GM12878 (cell line): ENCODE data around the gene RPS10. TPM values are rescaled to one million over a fixed set of nuclear protein-coding genes. Genes with fewer than 3 reads are reported as not detected.

Experiments
- ATAC-seq: fragments of 200-7000 bp; cut with Tn5 transposase; 3 replicates; pipeline ENCODE4 v1.9.1; 2020; ENCODE audit warnings: mild to moderate bottlenecking, moderate library complexity
- BruUV-seq: library from RNA; stranded (reverse); fragments of 400-500 nt; replicated peaks from 2 replicates; lab custom pipeline; 2021; lab: Mats Ljungman, UMichigan
- CTCF ChIA-PET: fragments of 300-600 bp; sonication (Branson Sonifier 250); formaldehyde crosslinking; extraction: SDS; loops from one replicate; lab custom pipeline; 2021; ENCODE audit warnings: inconsistent platforms; lab: Yijun Ruan, JAX
- POLR2A ChIA-PET: fragments of 350-600 bp; formaldehyde crosslinking; extraction: SDS; loops from one replicate; lab custom pipeline; 2021; ENCODE audit warnings: inconsistent platforms; lab: Charles Lee
- RAD21 ChIA-PET: fragments of 300-600 bp; sonication (Branson Sonifier 250); formaldehyde crosslinking; loops from one replicate; lab custom pipeline; 2023; ENCODE audit warnings: antibody characterized with exemption; ENCODE audit not compliant: unreplicated experiment; lab: Charles Lee
- SMC1A ChIA-PET: fragments of 300-600 bp; sonication (Branson Sonifier 250); formaldehyde crosslinking; loops from one replicate; lab custom pipeline; 2023; ENCODE audit not compliant: unreplicated experiment, uncharacterized antibody; lab: Charles Lee
- DNase-seq: peaks from one replicate; pipeline ENCODE4 v3.0.0-alpha.2; 2011; ENCODE audit warnings: low read depth, low spot score
- FAIRE-seq: peaks from 3 replicates; lab custom pipeline; 2011; peaks lifted over from hg19 to GRCh38; lab: Jason Lieb, UNC
- H2AFZ ChIP-seq: 2 replicates; pipeline ENCODE4 v1.6.0; 2011; ENCODE audit warnings: low read depth, low read length, control low read depth; ENCODE audit not compliant: control insufficient read depth
- H3K27ac ChIP-seq: 2 replicates; pipeline ENCODE4 v1.5.1; 2011; ENCODE audit warnings: control low read depth; ENCODE audit not compliant: control insufficient read depth, insufficient read depth
- H3K27me3 ChIP-seq, 2 experiments: replicated peaks in 1 of 2; 2 replicates each; pipeline versions ENCODE4 v1.6.0 to v1.6.1; 2011; ENCODE audit warnings: low read length in 1 of 2; ENCODE audit not compliant: control insufficient read depth in 2 of 2, insufficient read depth in 2 of 2
- H3K36me3 ChIP-seq, 2 experiments: 2 replicates each; pipeline ENCODE4 v1.5.1; 2011; ENCODE audit warnings: low read length in 1 of 2; ENCODE audit not compliant: control insufficient read depth in 2 of 2, insufficient read depth in 2 of 2
- H3K4me1 ChIP-seq: 2 replicates; pipeline ENCODE4 v1.6.1; 2011; ENCODE audit warnings: mild to moderate bottlenecking, low read length, moderate library complexity, mixed read lengths; ENCODE audit not compliant: control insufficient read depth, insufficient read depth
- H3K4me2 ChIP-seq: 2 replicates; pipeline ENCODE4 v1.6.0; 2011; ENCODE audit warnings: control low read depth; ENCODE audit not compliant: control insufficient read depth, insufficient read depth
- H3K4me3 ChIP-seq: fragments of 200-600 bp; sonication (generic); 2 replicates; pipeline ENCODE4 v1.5.1; 2016
- H3K79me2 ChIP-seq: 2 replicates; pipeline ENCODE4 v1.6.0; 2011; ENCODE audit warnings: low read length; ENCODE audit not compliant: control insufficient read depth, insufficient read depth
- H3K9ac ChIP-seq: 2 replicates; pipeline ENCODE4 v1.8.0; 2011; ENCODE audit warnings: low read length, control low read depth, mixed read lengths; ENCODE audit not compliant: control insufficient read depth, insufficient read depth
- H3K9me3 ChIP-seq: replicated peaks from 3 replicates; pipeline ENCODE4 v1.5.1; 2011; ENCODE audit warnings: mild to moderate bottlenecking, low read length; ENCODE audit not compliant: control insufficient read depth, insufficient read depth
- H4K20me1 ChIP-seq: 2 replicates; pipeline ENCODE4 v1.6.0; 2011; ENCODE audit not compliant: control insufficient read depth, insufficient read depth
- CBX3 ChIP-seq: fragments of 200-600 bp; sonication (generic); IDR thresholded peaks from 2 replicates; pipeline ENCODE4 v1.6.1; 2016; ENCODE audit warnings: low read depth, borderline replicate concordance
- CHD2 ChIP-seq: IDR thresholded peaks from 2 replicates; pipeline ENCODE4 v1.6.1; 2011; ENCODE audit warnings: low read depth, low read length, improper control_type of control experiment, borderline replicate concordance
- GATAD2B ChIP-seq: fragments of 450-650 bp; conservative IDR thresholded peaks from 2 replicates; pipeline ENCODE4 v1.6.1; 2017; ENCODE audit warnings: low read depth, mild to moderate bottlenecking, moderate library complexity
- HDAC6 ChIP-seq: fragments of 200-600 bp; sonication (generic); IDR thresholded peaks from one replicate; pipeline ENCODE4 v1.8.0; 2017; ENCODE audit warnings: antibody characterized with exemption; ENCODE audit not compliant: unreplicated experiment
- MTA3 ChIP-seq: IDR thresholded peaks from 2 replicates; pipeline ENCODE4 v1.6.1; 2012; ENCODE audit warnings: low read length, inconsistent platforms, borderline replicate concordance
- NKRF ChIP-seq: fragments of 450-650 bp; conservative IDR thresholded peaks from 2 replicates; pipeline ENCODE4 v1.6.1; 2017; ENCODE audit warnings: mild to moderate bottlenecking, moderate library complexity
- SMAD1 ChIP-seq: fragments of 450-650 bp; IDR thresholded peaks from 2 replicates; pipeline ENCODE4 v1.6.1; 2018; ENCODE audit warnings: mild to moderate bottlenecking, low read depth; ENCODE audit not compliant: partially characterized antibody
- SMAD5 ChIP-seq: IDR thresholded peaks from 2 replicates; pipeline ENCODE4 v1.6.1; 2016; ENCODE audit warnings: antibody characterized with exemption, low read depth
- WRNIP1 ChIP-seq: IDR thresholded peaks from 2 replicates; pipeline ENCODE4 v1.6.1; 2011; ENCODE audit warnings: low read depth, low read length, improper control_type of control experiment, borderline replicate concordance
- ZNF24 ChIP-seq: fragments of 450-650 bp; IDR thresholded peaks from 2 replicates; pipeline ENCODE4 v1.6.1; 2017; ENCODE audit warnings: antibody characterized with exemption, mild to moderate bottlenecking
- WGBS: methylation state at CpG from one replicate; pipeline ENCODE4 v1.1.6; 2016; ENCODE audit warnings: low lambda C conversion rate; ENCODE audit not compliant: insufficient replicate concordance, insufficient coverage; ENCODE audit errors: missing lambda C conversion rate; 5-methylcytosine and 5-hydroxymethylcytosine counted together
- in situ Hi-C: fragments of 300-500 bp; cut with MboI; formaldehyde crosslinking; loops from 9 replicates; pipeline ENCODE4 v1.14.3; 2018; ENCODE audit warnings: mixed read lengths
- intact Hi-C: fragments of 100-400 bp; cut with micrococcal nuclease; formaldehyde crosslinking; loops from one replicate; pipeline ENCODE4 v1.14.2; 2022; ENCODE audit not compliant: unreplicated experiment
- polyA plus RNA-seq, 11 experiments: library from polyadenylated mRNA; depleted of rRNA in 4 of 11; unstranded in 6 of 11; stranded (reverse) in 5 of 11; fragments of >200 nt; fragmentation: Nextera tagmentation in 4 of 11; fragmentation: Illumina TruSeq in 1 of 11; extraction: Ambion mirVana in 4 of 11; extraction: Trizol in 1 of 11; gene quantifications; 1 replicate in 1 of 11; 2 replicates in 10 of 11; pipeline versions ENCODE4 v1.2.1 to v1.2.3, GENCODE V29; 2011 to 2016; ENCODE audit warnings: inconsistent platforms in 2 of 11, missing spikeins in 2 of 11, low read depth in 1 of 11
- total RNA-seq, 4 experiments: library from RNA; depleted of rRNA in 3 of 4; stranded (reverse); fragments of >200 nt in 3 of 4; fragmentation: Illumina TruSeq in 1 of 4; extraction: Trizol in 1 of 4; gene quantifications; 2 replicates each; pipeline versions ENCODE4 v1.2.1 to v1.2.3, GENCODE V29; 2013 to 2021
- TF ChIP-seq, protein P1 (sequence below): fragments of 450-650 bp; IDR thresholded peaks from 2 replicates; pipeline ENCODE4 v1.6.1; 2014; ENCODE audit warnings: mild to moderate bottlenecking

RPS10 gene
- total and polyA plus RNA-seq, 10 of the 15 experiments (the other 5 are each of a cell fraction or from before 2014, with no cell fraction given), result 1,546 to 3,970 (median 2,813) TPM

- no peak for TF ChIP-seq CHD2
- TF ChIP-seq NKRF, result no peak
- TF ChIP-seq CBX3, result no peak
- TF ChIP-seq ZNF24, result no peak
- TF ChIP-seq HDAC6, result no peak
- TF ChIP-seq MTA3, result no peak
- no peak for TF ChIP-seq WRNIP1
- no peak for TF ChIP-seq SMAD5
- TF ChIP-seq SMAD1, result no peak
- no peak for TF ChIP-seq GATAD2B
- TF ChIP-seq, protein P1, sequence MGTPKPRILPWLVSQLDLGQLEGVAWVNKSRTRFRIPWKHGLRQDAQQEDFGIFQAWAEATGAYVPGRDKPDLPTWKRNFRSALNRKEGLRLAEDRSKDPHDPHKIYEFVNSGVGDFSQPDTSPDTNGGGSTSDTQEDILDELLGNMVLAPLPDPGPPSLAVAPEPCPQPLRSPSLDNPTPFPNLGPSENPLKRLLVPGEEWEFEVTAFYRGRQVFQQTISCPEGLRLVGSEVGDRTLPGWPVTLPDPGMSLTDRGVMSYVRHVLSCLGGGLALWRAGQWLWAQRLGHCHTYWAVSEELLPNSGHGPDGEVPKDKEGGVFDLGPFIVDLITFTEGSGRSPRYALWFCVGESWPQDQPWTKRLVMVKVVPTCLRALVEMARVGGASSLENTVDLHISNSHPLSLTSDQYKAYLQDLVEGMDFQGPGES, result no peak
- FAIRE-seq (no peak), ATAC-seq (no peak), DNase-seq (no peak)
- H3K4me1 ChIP-seq, result no peaks in the 10 kb centered on the region; the same call in 1 of the 2 replicates
- no peak overlapping the region for H2AFZ ChIP-seq
- ChIA-PET RAD21 (interaction anchor here (0.8 to 4.7 kb wide), 4 partner anchors 11 to 682 kb away, joined by 3 to 99 read pairs (median 4); no protein-coding TSS in a partner anchor), CTCF (interaction anchor here (0.9 to 8.7 kb wide), 9 partner anchors 11 to 747 kb away, joined by 3 to 198 read pairs (median 15); partner anchors contain the start of gene SMIM29), SMC1A (interaction anchor here (0.9 to 5.8 kb wide), 9 partner anchors 10 to 682 kb away, joined by 3 to 124 read pairs (median 4); partner anchors contain the start of gene RPS10), POLR2A (interaction anchor here (0.6 to 1.8 kb wide), 2 partner anchors 9 to 32 kb away, joined by 4 to 6 read pairs; partner anchors contain the start of gene RPS10)
- H3K9me3 ChIP-seq, result no peaks in the 10 kb centered on the region
- no peak overlapping the region for H3K9ac ChIP-seq
- intact Hi-C loops (no loop called here), in situ Hi-C loops (loop anchor here (5.0 to 10.0 kb wide), 2 partner anchors 149 to 677 kb away; no protein-coding TSS in a partner anchor)
- H3K4me3 ChIP-seq, result no peak overlapping the region
- 58% methylated on average over 14 of the region's 14 CpGs for WGBS
- no peak overlapping the region for H3K4me2 ChIP-seq
- H3K27me3 ChIP-seq, result no peaks in the 10 kb centered on the region
- H3K79me2 ChIP-seq, result no peaks in the 10 kb centered on the region
- BruUV-seq, result no TSS peak
- no peaks in the 10 kb centered on the region for H4K20me1 ChIP-seq
- H3K27ac ChIP-seq, result no peak overlapping the region
- H3K36me3 ChIP-seq, result no peaks in the 10 kb centered on the region
Observed at GRCh38 chr6:34457742-34458735, 32.2 kb upstream of the RPS10 start.
